GM12873 (cell line): Measurements from ENCODE around the gene PLCB1.

ENCODE experiments used
- TF ChIP-seq, protein P1 (sequence below): IDR thresholded peaks from 2 replicates; pipeline ENCODE4 v1.5.1; 2012; ENCODE audit warnings: low read depth, mild to moderate bottlenecking, moderate library complexity, low read length, control low read depth; ENCODE audit not compliant: insufficient read depth; ENCODE audit errors: missing control alignments

The PLCB1 gene

DNA sequence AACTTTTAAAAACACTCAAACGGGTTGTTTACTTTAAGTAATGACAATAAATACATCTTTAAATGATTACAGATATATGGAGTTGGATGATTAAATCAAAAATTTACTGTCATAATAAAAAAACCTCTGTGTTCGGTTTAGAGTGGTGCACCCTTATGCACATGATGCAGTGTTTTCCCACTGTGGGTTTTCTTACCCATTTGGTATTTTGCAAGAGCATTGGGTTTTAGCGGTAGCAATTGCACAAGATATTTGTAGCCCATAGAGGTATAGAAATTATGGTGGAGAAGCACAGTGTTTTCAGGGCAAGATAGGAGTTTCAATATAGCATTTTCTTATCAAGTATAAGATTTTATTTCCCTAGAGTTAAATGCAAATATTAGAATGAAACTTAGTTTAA lies 526.0 kb downstream of the PLCB1 start:
- TF ChIP-seq, protein P1, sequence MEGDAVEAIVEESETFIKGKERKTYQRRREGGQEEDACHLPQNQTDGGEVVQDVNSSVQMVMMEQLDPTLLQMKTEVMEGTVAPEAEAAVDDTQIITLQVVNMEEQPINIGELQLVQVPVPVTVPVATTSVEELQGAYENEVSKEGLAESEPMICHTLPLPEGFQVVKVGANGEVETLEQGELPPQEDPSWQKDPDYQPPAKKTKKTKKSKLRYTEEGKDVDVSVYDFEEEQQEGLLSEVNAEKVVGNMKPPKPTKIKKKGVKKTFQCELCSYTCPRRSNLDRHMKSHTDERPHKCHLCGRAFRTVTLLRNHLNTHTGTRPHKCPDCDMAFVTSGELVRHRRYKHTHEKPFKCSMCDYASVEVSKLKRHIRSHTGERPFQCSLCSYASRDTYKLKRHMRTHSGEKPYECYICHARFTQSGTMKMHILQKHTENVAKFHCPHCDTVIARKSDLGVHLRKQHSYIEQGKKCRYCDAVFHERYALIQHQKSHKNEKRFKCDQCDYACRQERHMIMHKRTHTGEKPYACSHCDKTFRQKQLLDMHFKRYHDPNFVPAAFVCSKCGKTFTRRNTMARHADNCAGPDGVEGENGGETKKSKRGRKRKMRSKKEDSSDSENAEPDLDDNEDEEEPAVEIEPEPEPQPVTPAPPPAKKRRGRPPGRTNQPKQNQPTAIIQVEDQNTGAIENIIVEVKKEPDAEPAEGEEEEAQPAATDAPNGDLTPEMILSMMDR: no peak

DNA sequence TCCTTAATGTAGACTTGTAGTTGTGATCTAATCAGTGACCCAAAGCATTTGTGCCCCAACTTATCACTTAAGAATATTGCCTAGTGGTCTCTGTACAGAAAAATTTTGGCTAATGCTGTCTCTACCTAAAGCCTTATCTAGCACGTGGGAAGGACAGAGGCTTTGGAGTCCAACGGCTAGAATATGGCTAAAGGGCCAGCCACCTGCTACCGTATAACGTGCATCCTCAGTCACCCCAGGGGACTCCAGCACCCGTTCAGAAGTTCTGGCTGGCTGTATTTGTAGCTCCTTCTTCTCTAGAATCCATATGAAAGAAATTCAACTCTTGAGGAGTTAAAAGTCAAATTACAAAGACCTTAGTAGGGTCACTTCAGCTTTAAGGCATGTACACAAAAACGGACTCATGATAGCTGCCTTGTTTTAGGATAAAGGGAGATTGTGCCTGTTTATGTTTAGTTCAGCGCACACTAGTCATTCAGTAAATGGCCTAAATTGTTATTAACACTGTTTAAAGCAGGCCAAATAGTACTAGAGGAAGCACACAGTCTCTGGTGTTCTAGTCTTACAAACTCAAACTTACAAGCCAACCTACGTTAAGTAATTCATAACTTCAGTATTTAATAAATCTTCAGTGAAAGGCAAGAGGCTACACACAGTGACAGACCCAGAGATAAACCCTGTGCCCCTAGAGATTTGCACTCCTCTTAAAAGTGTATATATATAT lies 529.3 kb downstream of the PLCB1 start:
- TF ChIP-seq, protein P1: no peak

DNA sequence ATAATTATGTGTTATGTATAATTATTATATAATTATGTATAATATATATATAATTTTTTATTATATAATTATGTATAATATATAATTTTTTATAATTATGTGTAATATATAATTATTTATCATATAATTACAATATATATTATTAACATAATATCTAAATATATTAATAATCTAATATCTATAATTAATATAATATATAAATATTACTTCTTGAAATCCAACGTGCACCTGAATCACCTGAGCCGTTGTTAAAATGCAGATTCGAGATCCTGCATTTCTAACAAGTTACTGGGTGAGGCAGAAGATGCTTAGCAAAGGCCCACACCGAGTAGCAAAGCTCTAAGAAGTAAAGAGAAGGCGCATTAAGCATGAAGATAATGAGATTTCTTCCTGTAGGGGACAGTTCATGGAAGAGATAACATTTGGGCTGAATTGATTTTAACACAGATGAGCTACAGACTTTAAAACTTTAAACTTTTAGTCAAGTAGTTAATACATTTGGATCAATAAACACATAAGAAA lies 530.4 kb downstream of the PLCB1 start:
- TF ChIP-seq, protein P1: no peak

DNA sequence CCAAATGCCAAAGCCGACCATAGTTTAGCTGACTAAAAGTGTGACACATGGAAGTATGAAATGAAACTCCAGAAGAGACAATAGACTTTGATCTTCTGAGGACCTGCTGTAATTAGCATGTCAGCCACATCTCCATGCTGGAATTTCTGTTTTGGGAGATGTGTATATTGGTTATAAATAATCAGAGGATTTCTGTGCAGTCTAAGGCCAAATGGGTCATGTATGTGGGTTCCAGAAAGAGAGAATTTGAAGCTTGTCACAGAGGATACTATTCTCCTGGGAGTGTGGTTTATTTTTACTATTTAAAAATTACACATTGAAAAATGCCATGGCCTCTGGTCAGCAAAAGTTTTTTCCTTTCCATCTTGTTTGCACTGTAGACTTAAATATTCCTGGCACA lies 531.4 kb downstream of the PLCB1 start:
- TF ChIP-seq, protein P1: no peak

DNA sequence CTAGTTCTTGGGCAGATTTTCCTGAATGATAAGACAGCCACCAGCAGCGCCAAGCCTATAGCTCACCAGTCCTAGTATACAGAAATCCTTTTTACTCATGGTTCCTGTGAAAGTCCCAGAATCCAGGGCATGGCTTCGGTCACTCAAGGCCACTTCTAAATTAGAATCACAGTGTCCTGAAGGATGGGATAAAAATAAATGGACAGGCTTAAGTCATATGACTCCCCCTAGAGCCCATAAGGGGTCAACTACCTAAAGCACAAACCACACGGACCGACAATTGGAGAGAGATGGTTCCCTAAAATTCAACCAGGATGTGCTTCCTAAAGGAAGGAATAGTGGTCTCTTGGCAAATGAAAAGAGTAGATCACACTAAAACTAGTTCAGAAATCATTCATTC lies 532.7 kb downstream of the PLCB1 start:
- TF ChIP-seq, protein P1: no peak

DNA sequence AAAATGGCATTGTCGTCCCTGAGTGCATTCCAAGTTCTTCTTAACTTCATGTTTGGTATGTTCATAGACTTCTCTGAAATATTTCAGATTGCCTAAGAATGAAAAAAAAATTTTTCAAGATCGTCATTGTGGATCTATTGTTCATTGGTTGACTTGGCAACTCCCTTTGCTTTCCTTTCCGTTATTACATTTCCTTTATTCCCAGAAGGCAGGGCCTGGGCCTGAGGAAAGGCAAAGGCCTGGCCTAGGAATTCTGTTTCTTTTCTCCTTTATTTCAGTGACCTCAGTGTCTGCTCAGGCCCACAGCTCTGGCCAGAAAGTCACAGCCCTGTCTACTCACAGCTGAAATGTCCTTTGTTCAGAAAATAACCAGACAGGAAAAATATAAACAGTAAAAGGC lies 535.2 kb downstream of the PLCB1 start:
- TF ChIP-seq, protein P1: no peak

DNA sequence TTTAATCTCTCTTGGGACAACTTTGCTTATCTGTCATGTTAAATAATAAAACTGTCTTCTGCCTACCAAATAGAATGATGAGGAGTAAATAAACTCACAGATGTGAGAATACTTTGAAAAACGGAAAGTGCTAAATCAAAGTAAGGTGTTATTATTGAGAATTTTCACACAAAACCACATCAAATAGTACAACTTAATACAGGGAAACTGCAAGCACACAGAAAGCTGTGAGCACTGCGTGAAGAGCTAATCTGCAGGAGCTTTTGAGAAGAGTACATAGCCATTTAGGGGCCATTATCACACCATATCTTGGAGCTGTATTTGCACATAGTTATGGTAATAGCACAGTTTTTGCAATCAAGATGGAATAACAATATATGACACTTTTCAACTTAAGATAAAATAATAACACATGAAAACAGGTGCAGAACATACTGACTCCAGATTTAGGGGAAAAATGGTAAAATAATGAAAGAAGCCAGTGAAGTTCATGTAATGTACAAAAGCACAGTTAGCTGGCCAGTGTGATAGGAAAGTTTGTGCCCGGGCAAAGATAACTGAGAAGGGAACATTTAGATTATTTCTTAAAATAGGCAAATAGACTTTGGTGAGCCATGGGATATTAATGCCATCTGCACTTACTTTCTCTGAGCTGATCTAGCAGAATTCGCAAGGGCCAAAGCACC lies 538.3 kb downstream of the PLCB1 start:
- TF ChIP-seq, protein P1: no peak
